ENCODE results near the gene LRRC71. TPM values are rescaled to one million over a fixed set of nuclear protein-coding genes. Genes with fewer than 3 reads are reported as not detected.

Gene LRRC71
- total RNA-seq, 4 donors from 2014 or later, result not detected

- Histone ChIP-seq H3K4me3 (replicated peaks in 1 of 3) (no peak overlapping the region), H3K36me3 (peaks cover 63 to 76% of the 10 kb centered on the region in 2 donors), H3K27ac (no peak overlapping the region), H3K9me3 (no peaks in the 10 kb centered on the region), H3K4me1 (peaks cover 0 to 5% of the 10 kb centered on the region in 2 donors), H3K27me3 (no peaks in the 10 kb centered on the region)
- TF ChIP-seq POLR2A (IDR thresholded peaks at IDR 0.05), result no peak
- no peak for TF ChIP-seq CTCF (IDR thresholded peaks at IDR 0.05)
- 95% methylated on average over 1 of the region's 1 CpG for WGBS, 2 donors
- DNase-seq, result no peak
- intact Hi-C loops (cut with DNase I), result no loop called here
Observed at GRCh38 chr1:156944268-156944667, 23.8 kb downstream of the LRRC71 start.

- Histone ChIP-seq H3K9me3 (no peaks in the 10 kb centered on the region), H3K36me3 (peaks cover 57 to 72% of the 10 kb centered on the region in 2 donors), H3K4me3 (replicated peaks in 1 of 3) (no peak overlapping the region), H3K4me1 (peaks cover 0 to 5% of the 10 kb centered on the region in 2 donors), H3K27me3 (no peaks in the 10 kb centered on the region), H3K27ac (no peak overlapping the region)
- no peak for TF ChIP-seq CTCF (IDR thresholded peaks at IDR 0.05)
- no peak for TF ChIP-seq POLR2A (IDR thresholded peaks at IDR 0.05)
- 79 to 82% methylated on average over 8 of the region's 8 CpGs for WGBS, 2 donors
- DNase-seq, result peak in 1 of 2 donors; percentile 38
- intact Hi-C loops (cut with DNase I), result no loop called here
Observed at GRCh38 chr1:156944848-156945247, 24.4 kb downstream of the LRRC71 start.

GRCh38 chr1:156945881-156946661 lies 25.6 kb downstream of the LRRC71 start:
- Histone ChIP-seq H3K27me3 (no peaks in the 10 kb centered on the region), H3K9me3 (no peaks in the 10 kb centered on the region), H3K4me3 (replicated peaks in 1 of 3) (no peak overlapping the region), H3K36me3 (peaks cover 50 to 73% of the 10 kb centered on the region in 2 donors), H3K27ac (no peak overlapping the region), H3K4me1 (peaks cover 0 to 5% of the 10 kb centered on the region in 2 donors)
- TF ChIP-seq POLR2A (IDR thresholded peaks at IDR 0.05), result no peak
- TF ChIP-seq CTCF (IDR thresholded peaks at IDR 0.05), result no peak
- intact Hi-C loops (cut with DNase I), result no loop called here
- DNase-seq, result no peak
- 86 to 90% methylated on average over 11 of the region's 11 CpGs for WGBS, 2 donors

- peaks cover 43 to 73% of the 10 kb centered on the region in 2 donors for H3K36me3 ChIP-seq
- 93 to 98% methylated on average over 9 of the region's 9 CpGs for WGBS, 2 donors
Observed at GRCh38 chr1:156947127-156947526, 26.7 kb downstream of the LRRC71 start.

More at GRCh38 chr1:156947127-156947526, 26.7 kb downstream of the LRRC71 start:
- no peak for DNase-seq
- peaks cover 0 to 5% of the 10 kb centered on the region in 2 donors for H3K4me1 ChIP-seq
- H3K27me3 ChIP-seq, result no peaks in the 10 kb centered on the region
- TF ChIP-seq CTCF (IDR thresholded peaks at IDR 0.05) (no peak), POLR2A (IDR thresholded peaks at IDR 0.05) (no peak)
- no peak overlapping the region for H3K4me3 ChIP-seq (replicated peaks in 1 of 3)
- H3K9me3 ChIP-seq, result no peaks in the 10 kb centered on the region
- intact Hi-C loops (cut with DNase I), result no loop called here
- no peak overlapping the region for H3K27ac ChIP-seq
